H1 (cell line): ENCODE data around the gene OSBPL6. TPM values are rescaled to one million over a fixed set of nuclear protein-coding genes. Genes with fewer than 3 reads are reported as not detected.

Experiments
- CTCF ChIA-PET: fragments of 300-600 bp; sonication (Branson Sonifier 250); formaldehyde crosslinking; loops from one replicate; lab custom pipeline; 2021; ENCODE audit not compliant: partially characterized antibody; lab: Charles Lee
- POLR2A ChIA-PET: fragments of 300-600 bp; sonication (Branson Sonifier 250); formaldehyde crosslinking; loops from one replicate; lab custom pipeline; 2021; ENCODE audit warnings: inconsistent platforms; ENCODE audit not compliant: partially characterized antibody; lab: Charles Lee
- DNase-seq, 2 experiments: peaks; one replicate each; pipeline versions ENCODE4 v3.0.0 to v3.0.0-alpha.2; 2010 to 2022; ENCODE audit warnings: low spot score in 2 of 2, low read depth in 1 of 2, mixed read lengths in 1 of 2
- FAIRE-seq: peaks from 2 replicates; lab custom pipeline; 2011; peaks lifted over from hg19 to GRCh38; lab: Jason Lieb, UNC
- H2AFZ ChIP-seq: 2 replicates; pipeline ENCODE4 v1.8.1; 2012; ENCODE audit warnings: low read length, inconsistent platforms
- H2AK5ac ChIP-seq: 2 replicates; pipeline ENCODE4 v1.6.1; 2013; ENCODE audit warnings: low read depth, low read length
- H2BK120ac ChIP-seq: replicated peaks from 2 replicates; pipeline ENCODE3; 2013; ENCODE audit warnings: low read depth, low read length, inconsistent platforms
- H2BK12ac ChIP-seq: 2 replicates; pipeline ENCODE4 v1.6.1; 2013; ENCODE audit warnings: low read depth, low read length
- H2BK15ac ChIP-seq: 2 replicates; pipeline ENCODE4 v1.6.1; 2013; ENCODE audit warnings: low read length
- H2BK20ac ChIP-seq: 2 replicates; pipeline ENCODE4 v1.6.1; 2013; ENCODE audit warnings: low read length
- H2BK5ac ChIP-seq: 2 replicates; pipeline ENCODE4 v1.6.1; 2013; ENCODE audit warnings: low read depth, low read length
- H3K14ac ChIP-seq: 2 replicates; pipeline ENCODE4 v1.6.1; 2013; ENCODE audit warnings: inconsistent platforms; ENCODE audit not compliant: insufficient read length
- H3K18ac ChIP-seq: 2 replicates; pipeline ENCODE4 v1.6.1; 2013; ENCODE audit warnings: low read length; ENCODE audit errors: extremely low read depth
- H3K23ac ChIP-seq: 2 replicates; pipeline ENCODE4 v1.6.1; 2013; ENCODE audit warnings: inconsistent platforms; ENCODE audit not compliant: insufficient read length
- H3K23me2 ChIP-seq: 2 replicates; pipeline ENCODE4 v1.6.1; 2013; ENCODE audit warnings: low read depth, low read length
- H3K27ac ChIP-seq: 2 replicates; pipeline ENCODE4 v1.6.1; 2011; ENCODE audit warnings: low read depth, low read length, inconsistent platforms
- H3K27me3 ChIP-seq, 4 experiments: replicated peaks in 1 of 4; 1 replicate in 1 of 4; 2 replicates in 3 of 4; pipeline versions ENCODE4 v1.6.1 to v1.8.1; 2011 to 2013; ENCODE audit warnings: low read length in 3 of 4, mild to moderate bottlenecking in 3 of 4, inconsistent platforms in 2 of 4, mixed read lengths in 2 of 4, moderate library complexity in 1 of 4; ENCODE audit not compliant: control insufficient read depth in 3 of 4, insufficient read depth in 3 of 4; ENCODE audit errors: extremely low read depth in 1 of 4
- H3K36me3 ChIP-seq, 4 experiments: 2 replicates each; pipeline versions ENCODE4 v1.6.1 to v1.8.1; 2011 to 2013; ENCODE audit warnings: mild to moderate bottlenecking in 4 of 4, low read length in 3 of 4, moderate library complexity in 2 of 4, control low read depth in 1 of 4, inconsistent platforms in 1 of 4; ENCODE audit not compliant: insufficient read depth in 4 of 4, control insufficient read depth in 2 of 4
- H3K4ac ChIP-seq: replicated peaks from 2 replicates; pipeline ENCODE3; 2013; ENCODE audit warnings: low read length, low read depth, mixed read lengths, inconsistent platforms; ENCODE audit not compliant: insufficient read length
- H3K4me1 ChIP-seq, 4 experiments: replicated peaks in 1 of 4; 1 replicate in 1 of 4; 2 replicates in 3 of 4; pipeline versions ENCODE4 v1.6.1 to v1.8.1; 2011 to 2013; ENCODE audit warnings: low read length in 3 of 4, inconsistent platforms in 2 of 4, mixed read lengths in 1 of 4; ENCODE audit not compliant: insufficient read depth in 4 of 4, control insufficient read depth in 3 of 4
- H3K4me2 ChIP-seq, 2 experiments: 2 replicates each; pipeline versions ENCODE4 v1.6.1 to v1.8.1; 2011 to 2013; ENCODE audit warnings: low read depth in 2 of 2, low read length in 2 of 2, control low read depth in 1 of 2, inconsistent platforms in 1 of 2, mild to moderate bottlenecking in 1 of 2; ENCODE audit not compliant: insufficient read depth in 1 of 2
- H3K4me3 ChIP-seq, 4 experiments: fragments of 200-600, 300-600 bp in 1 of 4; sonication (generic), shearing (Covaris generic), sonication (Bioruptor Twin) in 1 of 4; 2 replicates each; pipeline versions ENCODE4 v1.5.1 to v1.8.1; 2011 to 2016; ENCODE audit warnings: low read length in 4 of 4, low read depth in 3 of 4, control low read depth in 2 of 4, inconsistent platforms in 2 of 4, mild to moderate bottlenecking in 2 of 4, mixed read lengths in 1 of 4, moderate library complexity in 1 of 4; ENCODE audit not compliant: insufficient read depth in 2 of 4; ENCODE audit errors: extremely low read depth in 1 of 4
- H3K56ac ChIP-seq: replicated peaks from 2 replicates; pipeline ENCODE3; 2013; ENCODE audit warnings: low read depth, mild to moderate bottlenecking, mixed read lengths, low read length, inconsistent platforms; ENCODE audit not compliant: insufficient read length
- H3K79me1 ChIP-seq: 2 replicates; pipeline ENCODE4 v1.6.1; 2013; ENCODE audit warnings: low read depth, low read length, control low read depth
- H3K79me2 ChIP-seq, 2 experiments: 2 replicates each; pipeline versions ENCODE4 v1.6.1 to v1.8.1; 2012 to 2013; ENCODE audit warnings: low read length in 2 of 2, mild to moderate bottlenecking in 2 of 2, inconsistent platforms in 1 of 2; ENCODE audit not compliant: insufficient read depth in 2 of 2, control insufficient read depth in 1 of 2
- H3K9ac ChIP-seq, 4 experiments: replicated peaks in 1 of 4; 1 replicate in 1 of 4; 2 replicates in 3 of 4; pipeline versions ENCODE4 v1.6.1 to v1.8.1; 2011 to 2013; ENCODE audit warnings: low read depth in 3 of 4, low read length in 3 of 4, control low read depth in 2 of 4, mild to moderate bottlenecking in 2 of 4, moderate library complexity in 2 of 4, inconsistent platforms in 1 of 4; ENCODE audit errors: extremely low read depth in 1 of 4
- H3K9me3 ChIP-seq, 2 experiments: 2 replicates each; pipeline versions ENCODE4 v1.6.1 to v1.8.1; 2012 to 2013; ENCODE audit warnings: mild to moderate bottlenecking in 2 of 2, moderate library complexity in 2 of 2, control low read depth in 1 of 2, inconsistent platforms in 1 of 2, low read depth in 1 of 2, low read length in 1 of 2, mixed read lengths in 1 of 2; ENCODE audit not compliant: insufficient read depth in 2 of 2
- H4K20me1 ChIP-seq, 2 experiments: replicated peaks in 1 of 2; 2 replicates each; pipeline versions ENCODE3 to v1.8.1; 2011 to 2013; ENCODE audit warnings: inconsistent platforms in 2 of 2, low read length in 2 of 2, mild to moderate bottlenecking in 1 of 2; ENCODE audit not compliant: insufficient read depth in 2 of 2, control insufficient read depth in 1 of 2
- H4K5ac ChIP-seq: 2 replicates; pipeline ENCODE4 v1.6.1; 2013; ENCODE audit warnings: low read length, low read depth, mixed read lengths, inconsistent platforms; ENCODE audit not compliant: insufficient read length
- H4K8ac ChIP-seq: 2 replicates; pipeline ENCODE4 v1.8.0; 2013; ENCODE audit warnings: mild to moderate bottlenecking, moderate library complexity, low read length, inconsistent platforms; ENCODE audit not compliant: insufficient read depth; ENCODE audit errors: extremely low read depth
- H4K91ac ChIP-seq: replicated peaks from 2 replicates; pipeline ENCODE3; 2013; ENCODE audit warnings: low read length, mixed read lengths, inconsistent platforms; ENCODE audit not compliant: insufficient read length
- BACH1 ChIP-seq: IDR thresholded peaks from 2 replicates; pipeline ENCODE4 v1.6.1; 2012; ENCODE audit warnings: low read length, improper control_type of control experiment
- CBX8 ChIP-seq: fragments of 300-800, 300-1000 bp; sonication (generic); IDR thresholded peaks from 2 replicates; pipeline ENCODE4 v1.7.1; 2016; ENCODE audit warnings: low read depth, low read length, borderline replicate concordance
- CREB1 ChIP-seq: IDR thresholded peaks from 2 replicates; pipeline ENCODE4 v1.6.1; 2012; ENCODE audit warnings: inconsistent platforms
- EZH2 ChIP-seq: fragments of 200-600 bp; sonication (generic); IDR thresholded peaks from 2 replicates; pipeline ENCODE4 v1.7.1; 2012; ENCODE audit warnings: low read depth, mild to moderate bottlenecking, moderate library complexity, low read length, inconsistent platforms; ENCODE audit not compliant: severe bottlenecking
- FOSL1 ChIP-seq: IDR thresholded peaks from 2 replicates; pipeline ENCODE4 v1.6.1; 2011; ENCODE audit warnings: mild to moderate bottlenecking, low read depth, low read length, moderate library complexity; ENCODE audit not compliant: insufficient read depth
- GTF2F1 ChIP-seq: IDR thresholded peaks from 2 replicates; pipeline ENCODE4 v1.6.1; 2012; ENCODE audit warnings: low read depth, low read length, improper control_type of control experiment, borderline replicate concordance
- JUN ChIP-seq: IDR thresholded peaks from 2 replicates; pipeline ENCODE4 v1.6.1; 2011; ENCODE audit warnings: low read depth, mild to moderate bottlenecking, improper control_type of control experiment, low read length
- JUND ChIP-seq: IDR thresholded peaks from 2 replicates; pipeline ENCODE4 v1.6.1; 2011; ENCODE audit warnings: mild to moderate bottlenecking, improper control_type of control experiment, low read length
- NRF1 ChIP-seq: IDR thresholded peaks from 2 replicates; pipeline ENCODE4 v1.6.1; 2011; ENCODE audit warnings: mild to moderate bottlenecking, low read depth, low read length, improper control_type of control experiment
- POU5F1 ChIP-seq: IDR thresholded peaks from 2 replicates; pipeline ENCODE4 v1.6.1; 2011; ENCODE audit warnings: low read depth, mild to moderate bottlenecking, low read length, moderate library complexity
- RAD21 ChIP-seq, 2 experiments: IDR thresholded peaks in 1 of 2; conservative IDR thresholded peaks in 1 of 2; 2 replicates each; pipeline ENCODE4 v1.6.1; 2011; ENCODE audit warnings: low read depth in 2 of 2, low read length in 2 of 2, improper control_type of control experiment in 1 of 2, inconsistent platforms in 1 of 2, mild to moderate bottlenecking in 1 of 2, moderate library complexity in 1 of 2
- RNF2 ChIP-seq: fragments of 200-900, 300-1000 bp; sonication (generic); IDR thresholded peaks from 2 replicates; pipeline ENCODE4 v1.7.1; 2016; ENCODE audit warnings: borderline replicate concordance, low read depth, mild to moderate bottlenecking, antibody characterized with exemption, low read length; ENCODE audit not compliant: poor library complexity, severe bottlenecking; ENCODE audit errors: missing control alignments
- RXRA ChIP-seq: IDR thresholded peaks from 2 replicates; pipeline ENCODE4 v1.6.1; 2011; ENCODE audit warnings: low read depth, mild to moderate bottlenecking, low read length, moderate library complexity; ENCODE audit not compliant: insufficient read depth
- TCF12 ChIP-seq: IDR thresholded peaks from 2 replicates; pipeline ENCODE4 v1.6.1; 2011; ENCODE audit warnings: low read depth, mild to moderate bottlenecking, low read length
- WGBS, 2 experiments: shearing (Covaris generic) in 1 of 2; methylation state at CpG; one replicate each; pipeline versions ENCODE4 v1.1.6 to v1.1.7; 2013 to 2015; ENCODE audit warnings: low lambda C conversion rate in 2 of 2, mixed read lengths in 2 of 2, inconsistent platforms in 1 of 2, low coverage in 1 of 2, missing lambda C conversion rate in 1 of 2; ENCODE audit not compliant: insufficient replicate concordance in 2 of 2, insufficient coverage in 1 of 2, insufficient read length in 1 of 2; ENCODE audit errors: extremely low coverage in 1 of 2, missing lambda C conversion rate in 1 of 2; 5-methylcytosine and 5-hydroxymethylcytosine counted together
- polyA plus RNA-seq, 7 experiments: library from polyadenylated mRNA; depleted of rRNA in 3 of 7; stranded (reverse) in 5 of 7; unstranded in 2 of 7; fragments of >200 nt in 5 of 7; fragments of 200-250 nt in 2 of 7; gene quantifications; 1 replicate in 5 of 7; 2 replicates in 1 of 7; 4 replicates in 1 of 7; pipeline versions ENCODE4 v1.2.1 to v1.2.3, GENCODE V29; 2011 to 2013; ENCODE audit warnings: missing spikeins in 2 of 7, mixed read lengths in 2 of 7
- total RNA-seq: library from RNA; stranded (reverse); fragmentation: NEBNext Ultra II Directional; extraction: Animal tissue kit (Norgen Biotek cat#: 25700); gene quantifications from 2 replicates; pipeline ENCODE4 v1.2.1, GENCODE V29; 2021

OSBPL6 gene
- total and polyA plus RNA-seq, 2 of the 8 experiments (the other 6 are each of a cell fraction or from before 2014, with no cell fraction given), result 1.7 to 5.6 TPM

GRCh38 chr2:178450524-178450773, 256.1 kb downstream of the OSBPL6 start:
- Histone ChIP-seq H2BK15ac (no peak overlapping the region), H4K91ac (no peak overlapping the region), H3K56ac (no peak overlapping the region), H3K23ac (no peak overlapping the region), H3K4me2 (peak overlapping the region; percentile 79 to 92), H3K79me2 (peaks cover 8 to 26% of the 10 kb centered on the region in 2 experiments), H2AFZ (no peak overlapping the region), H3K27me3 (no peaks in the 10 kb centered on the region), H4K20me1 (peaks cover 4% of the 10 kb centered on the region in 2 experiments), H4K8ac (no peak overlapping the region), H2AK5ac (no peak overlapping the region), H3K4ac (no peak overlapping the region), H3K4me3 (peak overlapping the region; percentile 67 to 96 (median 92)), H3K36me3 (peaks cover 2 to 29% (median 20%) of the 10 kb centered on the region in 4 experiments), H2BK20ac (no peak overlapping the region), H3K27ac (peak overlapping the region; percentile 99), H3K9ac (peak overlapping the region; percentile 76 to 99 (median 98)), H2BK12ac (no peak overlapping the region), H3K18ac (peak overlapping the region; percentile 48), H3K79me1 (peaks cover 6% of the 10 kb centered on the region; the same call in 1 of the 2 replicates), H4K5ac (no peak overlapping the region), H3K14ac (no peak overlapping the region), H2BK5ac (peak overlapping the region; percentile 71), H2BK120ac (no peak overlapping the region), H3K9me3 (no peaks in the 10 kb centered on the region), H3K4me1 (peaks cover 0 to 2% (median 0%) of the 10 kb centered on the region in 4 experiments; a peak in 2 of 7 replicates), H3K23me2 (peaks cover 5% of the 10 kb centered on the region)
- DNase-seq (peak in 1 of 2 experiments; percentile 90), FAIRE-seq (no peak)
- POLR2A ChIA-PET, result interaction anchor here (0.6 to 3.1 kb wide), 30 partner anchors 8 to 342 kb away, joined by 3 to 30 read pairs (median 4); partner anchors contain the start of genes FKBP7, OSBPL6, PLEKHA3 and RBM45
- CTCF ChIA-PET, result interaction anchor here (0.7 to 1.0 kb wide), 5 partner anchors 9 to 72 kb away, joined by 3 to 4 read pairs (median 3); partner anchors contain the start of gene PLEKHA3
- WGBS, 2 experiments, result 1% methylated on average over 22 of the region's 25 CpGs; no CpG with 5 or more reads in 1 of the 2 experiments
- TF ChIP-seq JUND, result no peak
- 0 out of 2 replicates have a peak, but pooled peaks have one; percentile 8 for TF ChIP-seq TCF12
- TF ChIP-seq NRF1, result no peak
- no peak for TF ChIP-seq RXRA
- TF ChIP-seq EZH2, result no peak
- TF ChIP-seq JUN, result no peak
- TF ChIP-seq CREB1, result peak; percentile 95
- TF ChIP-seq POU5F1, result no peak
- no peak for TF ChIP-seq GTF2F1
- no peak for TF ChIP-seq CBX8
- no peak for TF ChIP-seq RAD21 (IDR thresholded peaks at IDR 0.05 in 1 of 2, conservative IDR thresholded peaks at IDR 0.05 in 1 of 2; ENCODE audit: low read depth in 2 of 2, low read length in 2 of 2)
- TF ChIP-seq FOSL1, result no peak
- no peak for TF ChIP-seq RNF2
- TF ChIP-seq BACH1, result no peak
